ENCODE measurements around the gene TTYH2. TPM values are rescaled to one million over a fixed set of nuclear protein-coding genes. Genes with fewer than 3 reads are reported as not detected.

TTYH2 gene
- total RNA-seq, 1 donor from 2014 or later: 3.8 TPM

DNA sequence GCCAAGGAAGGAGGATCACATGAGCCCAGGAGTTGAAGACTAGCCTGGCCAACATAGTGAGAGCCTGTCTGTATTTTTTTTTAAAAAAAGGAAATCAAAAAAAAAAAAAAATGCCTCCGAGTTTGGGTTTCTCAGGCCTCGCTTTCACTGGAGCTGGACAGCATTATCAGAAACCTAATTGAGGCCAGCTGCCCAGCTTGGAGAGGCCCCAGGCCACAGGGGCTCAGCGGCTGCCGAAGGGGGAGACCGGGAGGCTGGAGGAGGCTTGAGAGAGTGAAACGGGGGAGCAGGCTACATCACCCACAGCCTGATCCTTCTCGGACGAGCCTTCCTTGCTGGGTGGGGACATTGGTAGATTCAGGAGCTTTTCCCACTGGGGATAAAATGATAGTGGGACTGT lies 5.1 kb downstream of the TTYH2 start:
- Mint-ChIP-seq H3K27me3 (no peaks in the 10 kb centered on the region), H3K27ac (no peak overlapping the region), H3K36me3 (ENCODE audit: low read depth) (no peaks in the 10 kb centered on the region), H3K4me3 (no peak overlapping the region), H3K4me1 (peaks cover 21% of the 10 kb centered on the region), H3K9me3 (peaks cover 4% of the 10 kb centered on the region)
- TF ChIP-seq, protein P1, sequence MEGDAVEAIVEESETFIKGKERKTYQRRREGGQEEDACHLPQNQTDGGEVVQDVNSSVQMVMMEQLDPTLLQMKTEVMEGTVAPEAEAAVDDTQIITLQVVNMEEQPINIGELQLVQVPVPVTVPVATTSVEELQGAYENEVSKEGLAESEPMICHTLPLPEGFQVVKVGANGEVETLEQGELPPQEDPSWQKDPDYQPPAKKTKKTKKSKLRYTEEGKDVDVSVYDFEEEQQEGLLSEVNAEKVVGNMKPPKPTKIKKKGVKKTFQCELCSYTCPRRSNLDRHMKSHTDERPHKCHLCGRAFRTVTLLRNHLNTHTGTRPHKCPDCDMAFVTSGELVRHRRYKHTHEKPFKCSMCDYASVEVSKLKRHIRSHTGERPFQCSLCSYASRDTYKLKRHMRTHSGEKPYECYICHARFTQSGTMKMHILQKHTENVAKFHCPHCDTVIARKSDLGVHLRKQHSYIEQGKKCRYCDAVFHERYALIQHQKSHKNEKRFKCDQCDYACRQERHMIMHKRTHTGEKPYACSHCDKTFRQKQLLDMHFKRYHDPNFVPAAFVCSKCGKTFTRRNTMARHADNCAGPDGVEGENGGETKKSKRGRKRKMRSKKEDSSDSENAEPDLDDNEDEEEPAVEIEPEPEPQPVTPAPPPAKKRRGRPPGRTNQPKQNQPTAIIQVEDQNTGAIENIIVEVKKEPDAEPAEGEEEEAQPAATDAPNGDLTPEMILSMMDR (IDR thresholded peaks at IDR 0.05): no peak
- DNase-seq (no peak), ATAC-seq (ENCODE audit: low read depth) (no peak)
- intact Hi-C loops (cut with micrococcal nuclease): no loop called here
- POLR2A ChIA-PET: no interaction called here
- CTCF ChIA-PET: no interaction called here

DNA sequence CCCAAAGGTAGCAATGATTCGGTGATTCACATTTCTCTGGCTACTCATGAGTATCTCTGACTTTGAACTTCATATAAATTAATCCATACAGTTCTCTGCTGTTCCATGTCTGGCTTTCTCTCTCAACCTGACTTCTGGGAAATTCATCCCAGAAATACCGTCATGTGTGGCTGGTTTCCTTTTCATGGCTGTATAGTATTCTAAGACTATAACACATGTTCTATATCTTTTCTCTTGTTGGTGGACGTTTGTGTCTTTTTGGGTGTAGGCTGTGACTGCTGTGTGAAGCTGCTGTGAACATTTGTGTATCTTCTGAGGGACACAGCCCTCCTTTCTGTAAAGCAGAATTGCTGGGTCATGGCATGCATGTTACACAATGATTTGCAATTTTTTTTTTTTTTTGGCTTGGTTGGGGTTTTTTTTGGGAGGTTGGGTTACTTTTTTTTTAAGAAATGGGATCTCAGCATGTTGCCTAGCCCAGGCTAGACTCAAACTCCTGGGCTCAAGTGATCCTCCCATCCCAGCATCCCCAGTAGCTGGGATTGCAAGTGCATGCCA lies 6.3 kb downstream of the TTYH2 start:
- peaks cover 11% of the 10 kb centered on the region for H3K4me1 Mint-ChIP-seq
- ChIA-PET CTCF (no interaction called here), POLR2A (no interaction called here)
- H3K9me3 Mint-ChIP-seq: peaks cover 4% of the 10 kb centered on the region
- TF ChIP-seq, protein P1 (IDR thresholded peaks at IDR 0.05): no peak
- DNase-seq (no peak), ATAC-seq (ENCODE audit: low read depth) (no peak)
- H3K27me3 Mint-ChIP-seq: no peaks in the 10 kb centered on the region
- intact Hi-C loops (cut with micrococcal nuclease): no loop called here
- no peak overlapping the region for H3K27ac Mint-ChIP-seq
- no peak overlapping the region for H3K4me3 Mint-ChIP-seq
- no peaks in the 10 kb centered on the region for H3K36me3 Mint-ChIP-seq (ENCODE audit: low read depth)

DNA sequence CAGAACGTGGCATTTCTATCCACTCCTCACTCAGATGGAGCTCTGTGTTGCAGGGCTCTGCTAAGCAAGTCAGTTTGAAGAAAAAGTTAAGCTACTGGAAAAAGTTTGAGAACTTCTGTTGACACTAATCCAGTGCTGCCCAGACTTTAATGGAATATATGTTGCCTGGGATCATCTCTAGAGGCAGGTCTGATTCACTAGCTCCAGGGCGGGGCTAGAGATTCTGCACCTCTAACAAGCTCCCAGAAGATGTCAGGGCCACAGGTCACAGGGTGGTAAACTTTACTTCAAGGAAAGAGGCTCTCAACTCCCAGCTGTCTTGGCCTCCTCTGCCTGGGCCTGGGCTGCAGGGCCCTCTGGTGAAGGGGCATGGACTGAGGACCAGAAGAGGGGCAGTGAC lies 6.8 kb downstream of the TTYH2 start:
- H3K27ac Mint-ChIP-seq: no peak overlapping the region
- H3K27me3 Mint-ChIP-seq: no peaks in the 10 kb centered on the region
- no peak for DNase-seq
- TF ChIP-seq, protein P1 (IDR thresholded peaks at IDR 0.05): no peak
- ATAC-seq (ENCODE audit: low read depth): no peak
- peaks cover 8% of the 10 kb centered on the region for H3K4me1 Mint-ChIP-seq
- no peaks in the 10 kb centered on the region for H3K36me3 Mint-ChIP-seq (ENCODE audit: low read depth)
- CTCF ChIA-PET: no interaction called here
- intact Hi-C loops (cut with micrococcal nuclease): no loop called here
- H3K4me3 Mint-ChIP-seq: no peak overlapping the region
- POLR2A ChIA-PET: no interaction called here
- H3K9me3 Mint-ChIP-seq: peaks cover 4% of the 10 kb centered on the region

DNA sequence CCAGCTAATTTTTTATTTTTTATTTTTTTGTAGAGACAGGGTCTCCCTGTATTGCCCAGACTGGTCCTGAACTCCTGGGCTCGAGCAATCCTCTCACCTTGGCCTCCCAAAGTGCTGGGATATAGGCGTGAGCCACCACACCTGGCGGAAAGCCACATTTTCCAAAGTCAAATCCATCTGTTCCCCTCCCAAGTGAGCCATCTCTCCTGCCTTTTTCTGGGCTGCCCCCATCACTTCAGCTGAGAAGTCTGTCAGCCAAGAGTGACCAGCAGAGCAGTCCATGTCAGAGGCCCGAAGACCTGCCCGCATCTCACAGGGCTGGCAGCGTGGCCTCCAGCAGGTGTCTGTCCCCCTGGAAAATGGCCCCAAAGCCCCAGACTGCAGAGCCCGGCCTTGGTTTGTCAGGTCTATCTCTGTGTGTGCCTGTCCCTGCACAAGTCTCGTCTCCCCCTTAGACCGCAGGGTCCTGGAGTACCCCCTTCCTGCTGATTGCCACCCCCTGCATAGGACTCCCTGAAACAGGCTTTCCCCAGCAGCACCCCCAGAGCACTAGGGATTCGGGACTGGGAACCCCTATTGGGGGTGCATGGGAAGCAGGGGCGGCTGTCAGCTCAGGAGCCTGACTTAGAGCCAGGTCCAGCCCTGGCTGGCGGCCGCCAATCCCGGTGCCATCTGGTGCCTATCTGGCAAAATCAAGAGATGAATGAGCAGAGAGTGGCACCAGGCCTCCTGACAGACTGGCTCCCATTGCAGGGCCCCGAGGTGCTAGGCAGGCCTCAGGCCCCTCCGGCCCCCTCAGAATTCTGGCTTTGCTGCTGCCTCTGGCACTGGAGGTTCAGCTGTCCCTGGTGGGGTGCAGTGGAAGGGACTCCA lies 7.8 kb downstream of the TTYH2 start:
- intact Hi-C loops (cut with micrococcal nuclease): no loop called here
- Mint-ChIP-seq H3K36me3 (ENCODE audit: low read depth) (no peaks in the 10 kb centered on the region), H3K27me3 (no peaks in the 10 kb centered on the region), H3K4me1 (peaks cover 1% of the 10 kb centered on the region), H3K4me3 (no peak overlapping the region), H3K27ac (no peak overlapping the region), H3K9me3 (peaks cover 4% of the 10 kb centered on the region)
- ATAC-seq (ENCODE audit: low read depth) (no peak), DNase-seq (no peak)
- TF ChIP-seq, protein P1 (IDR thresholded peaks at IDR 0.05): no peak
- POLR2A ChIA-PET: no interaction called here
- CTCF ChIA-PET: no interaction called here

DNA sequence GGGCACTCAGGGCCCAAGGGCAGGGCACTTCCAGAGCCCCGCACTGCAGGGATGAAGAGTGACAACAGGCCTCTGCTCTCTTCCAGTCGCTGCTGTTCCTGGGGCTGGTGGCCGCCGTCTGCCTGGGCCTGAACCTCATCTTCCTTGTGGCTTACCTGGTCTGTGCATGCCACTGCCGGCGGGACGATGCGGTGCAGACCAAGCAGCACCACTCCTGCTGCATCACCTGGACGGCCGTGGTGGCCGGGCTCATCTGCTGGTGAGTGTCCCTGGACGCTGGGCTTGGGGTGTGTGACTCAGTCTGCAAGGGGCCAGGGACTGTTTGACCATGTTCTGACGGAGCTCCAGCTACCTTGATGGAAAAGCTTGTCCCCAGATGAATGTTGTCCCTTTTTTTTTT lies 9.0 kb downstream of the TTYH2 start:
- DNase-seq (no peak), ATAC-seq (ENCODE audit: low read depth) (no peak)
- Mint-ChIP-seq H3K4me1 (no peaks in the 10 kb centered on the region), H3K27ac (no peak overlapping the region), H3K27me3 (no peaks in the 10 kb centered on the region), H3K9me3 (peaks cover 4% of the 10 kb centered on the region), H3K36me3 (ENCODE audit: low read depth) (no peaks in the 10 kb centered on the region), H3K4me3 (no peak overlapping the region)
- TF ChIP-seq, protein P1 (IDR thresholded peaks at IDR 0.05): no peak
- POLR2A ChIA-PET: no interaction called here
- intact Hi-C loops (cut with micrococcal nuclease): no loop called here
- CTCF ChIA-PET: no interaction called here

Data from activated B cell treated with CpG ODN at 0.5 μM for 24 hours (primary cell).